ENCODE data around the gene SCGB1A1.
"Not testable (repeated sequence)": the region's sequence is repeated elsewhere in the genome, so short reads cannot be mapped to it uniquely, and the experiment has no call there.

Gene SCGB1A1, protein sequence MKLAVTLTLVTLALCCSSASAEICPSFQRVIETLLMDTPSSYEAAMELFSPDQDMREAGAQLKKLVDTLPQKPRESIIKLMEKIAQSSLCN

DNA sequence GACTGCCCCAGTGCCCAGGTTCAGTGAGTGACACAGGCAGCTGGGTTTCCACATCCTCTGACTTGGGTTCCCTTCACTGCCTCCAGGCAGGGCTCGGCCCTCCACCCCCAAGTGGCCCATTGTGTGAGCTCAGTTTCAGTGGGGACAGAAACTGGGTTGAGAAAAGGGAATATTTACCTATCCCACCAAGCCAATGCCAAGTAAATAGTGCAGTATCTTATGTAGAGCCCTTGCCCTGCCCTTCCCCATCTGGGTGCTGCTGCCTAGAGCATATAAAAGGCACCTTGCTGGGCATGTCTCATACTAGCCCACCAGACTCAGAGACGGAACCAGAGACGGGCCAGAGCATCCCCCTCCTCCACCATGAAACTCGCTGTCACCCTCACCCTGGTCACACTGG is at the start of gene SCGB1A1:
TSS of gene SCGB1A1 (plus strand) at position 301 of the 400 bp plus-strand sequence. CDS start at position 364, 63 bp downstream.
- ATAC-seq (replicated peaks) (no peak), DNase-seq (no peak)
- Mint-ChIP-seq H3K27me3 (peaks cover 7 to 25% of the 10 kb centered on the region in 2 donors), H3K4me3 (no peak within 1 kb of the TSS), H3K27ac (no peak within 1 kb of the TSS), H3K4me1 (peaks cover 0 to 6% of the 10 kb centered on the region in 2 donors), H3K9me3 (no peaks in the 10 kb centered on the region), H3K36me3 (no peaks in the 10 kb centered on the region)

DNA sequence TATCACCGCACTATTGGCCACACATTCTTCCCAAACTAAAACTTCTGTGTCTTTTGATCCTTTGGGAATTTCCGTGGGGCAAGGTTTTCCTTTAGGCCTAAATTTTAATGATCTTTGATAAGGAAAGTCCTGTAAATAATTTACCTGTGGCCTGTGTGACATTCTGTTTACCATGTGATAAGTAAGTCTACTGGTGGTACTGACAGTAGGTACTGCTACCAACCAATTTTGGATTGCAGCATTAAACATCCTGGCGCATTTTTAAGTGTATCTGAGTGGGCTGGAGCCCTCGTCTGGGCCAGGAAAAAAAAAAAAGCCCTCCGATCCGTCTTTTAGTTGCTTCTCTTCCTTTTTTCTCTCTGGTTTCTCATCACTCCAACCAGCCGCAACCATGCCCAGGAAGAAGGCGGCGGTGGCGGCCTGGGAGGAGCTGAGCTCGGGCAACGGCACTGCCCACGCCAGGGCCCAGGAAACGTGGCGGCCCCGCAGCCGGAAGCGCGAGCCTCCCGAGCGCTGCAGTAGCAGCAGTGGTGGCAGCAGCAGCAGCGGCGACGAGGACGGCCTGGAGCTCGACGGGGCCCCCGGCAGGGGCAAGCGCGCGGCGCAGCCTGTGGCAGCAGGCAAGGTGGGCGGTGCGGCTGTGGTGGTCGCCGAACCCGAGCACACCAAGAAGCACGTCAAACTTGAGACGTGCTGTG is 47.9 kb upstream of the SCGB1A1 start:
- peaks cover 2 to 11% of the 10 kb centered on the region in 2 donors for H3K4me1 Mint-ChIP-seq
- H3K4me3 Mint-ChIP-seq, result peak overlapping the region; percentile 82 to 87
- H3K36me3 Mint-ChIP-seq, result no peaks in the 10 kb centered on the region
- no peaks in the 10 kb centered on the region for H3K27me3 Mint-ChIP-seq
- peak; percentile 23 for DNase-seq
- ATAC-seq (replicated peaks), result peak; percentile 88
- H3K27ac Mint-ChIP-seq, result peak overlapping the region; percentile 88
- H3K9me3 Mint-ChIP-seq, result no peaks in the 10 kb centered on the region

DNA sequence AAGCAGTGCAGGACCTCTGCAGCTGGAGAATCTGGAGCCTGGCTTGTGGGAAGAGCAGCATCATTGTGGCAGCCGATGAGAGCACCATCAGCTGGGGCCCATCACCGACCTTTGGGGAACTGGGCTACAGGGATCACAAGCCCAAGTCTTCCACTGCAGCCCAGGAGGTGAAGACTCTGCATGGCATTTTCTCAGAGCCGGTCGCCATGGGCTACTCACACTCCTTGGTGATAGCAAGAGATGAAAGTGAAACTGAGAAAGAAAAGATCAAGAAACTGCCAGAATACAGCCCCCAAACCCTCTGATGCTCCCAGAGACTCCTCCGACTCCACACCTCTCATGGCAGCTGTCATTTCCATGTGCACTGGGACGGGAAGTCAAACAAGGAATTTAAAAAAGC is 46.0 kb upstream of the SCGB1A1 start:
- DNase-seq (no peak), ATAC-seq (replicated peaks) (no peak)
- no peaks in the 10 kb centered on the region for H3K9me3 Mint-ChIP-seq
- H3K27me3 Mint-ChIP-seq, result no peaks in the 10 kb centered on the region
- H3K4me3 Mint-ChIP-seq, result no peak overlapping the region
- no peaks in the 10 kb centered on the region for H3K36me3 Mint-ChIP-seq
- no peak overlapping the region for H3K27ac Mint-ChIP-seq
- peaks cover 2 to 11% of the 10 kb centered on the region in 2 donors for H3K4me1 Mint-ChIP-seq

DNA sequence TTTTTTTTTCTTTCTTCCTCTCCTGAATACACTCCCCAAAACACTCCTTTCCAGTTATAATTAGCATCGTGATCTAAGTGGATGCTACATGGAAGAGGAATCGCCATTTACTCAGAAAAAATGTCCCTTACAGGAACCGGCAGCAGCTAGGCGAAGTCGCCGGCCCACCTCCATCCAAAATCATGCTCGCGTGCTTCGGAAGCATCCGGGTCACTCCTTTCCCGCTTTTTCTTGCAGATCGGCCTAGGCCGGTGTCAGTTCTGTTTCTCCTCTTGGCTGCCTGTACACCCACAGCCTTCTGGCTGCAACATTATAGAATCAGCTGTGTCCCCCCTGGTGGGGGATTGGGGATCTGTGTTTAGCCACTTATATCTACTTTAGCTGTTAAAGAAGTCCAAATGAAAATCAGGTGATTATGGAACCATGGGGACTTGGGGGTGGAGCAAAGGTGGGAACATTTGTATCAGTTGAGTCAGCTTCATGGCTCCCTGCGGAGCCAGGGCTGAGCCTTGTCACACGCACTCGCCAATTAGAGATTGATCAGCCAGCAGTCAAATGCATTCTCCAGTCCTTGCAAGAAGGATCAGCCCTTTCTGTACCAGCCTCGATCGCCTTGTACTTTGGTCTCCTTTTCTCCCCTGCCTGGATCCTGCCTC is 45.2 kb upstream of the SCGB1A1 start:
- H3K4me1 Mint-ChIP-seq, result peaks cover 2 to 5% of the 10 kb centered on the region in 2 donors
- ATAC-seq (replicated peaks) (no peak), DNase-seq (no peak)
- H3K9me3 Mint-ChIP-seq, result no peaks in the 10 kb centered on the region
- H3K27me3 Mint-ChIP-seq, result no peaks in the 10 kb centered on the region
- no peak overlapping the region for H3K4me3 Mint-ChIP-seq
- H3K27ac Mint-ChIP-seq, result no peak overlapping the region
- no peaks in the 10 kb centered on the region for H3K36me3 Mint-ChIP-seq

DNA sequence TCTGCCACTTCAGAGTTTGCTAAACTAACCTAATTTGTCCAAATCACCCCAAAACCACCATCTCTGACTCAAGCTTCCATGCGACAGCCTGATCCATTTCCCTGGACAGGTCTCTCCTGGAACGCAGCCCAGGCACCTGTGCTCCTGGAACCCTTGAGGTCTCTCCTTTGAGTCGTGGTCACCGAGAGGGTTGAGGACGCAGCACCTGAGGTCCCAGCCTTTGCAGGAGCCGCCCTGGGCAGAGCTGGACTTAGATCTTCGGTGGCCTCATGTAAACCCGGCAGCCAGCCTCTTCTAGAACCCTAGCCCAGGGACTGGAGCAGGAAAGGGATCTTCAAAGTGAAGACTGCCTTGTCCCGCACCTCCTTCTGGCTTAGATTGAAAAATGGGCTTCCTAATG is 44.0 kb upstream of the SCGB1A1 start:
- peaks cover 2 to 5% of the 10 kb centered on the region in 2 donors for H3K4me1 Mint-ChIP-seq
- ATAC-seq (replicated peaks), result no peak
- no peaks in the 10 kb centered on the region for H3K9me3 Mint-ChIP-seq
- no peak overlapping the region for H3K4me3 Mint-ChIP-seq
- no peaks in the 10 kb centered on the region for H3K27me3 Mint-ChIP-seq
- no peak for DNase-seq
- no peaks in the 10 kb centered on the region for H3K36me3 Mint-ChIP-seq
- H3K27ac Mint-ChIP-seq, result no peak overlapping the region

DNA sequence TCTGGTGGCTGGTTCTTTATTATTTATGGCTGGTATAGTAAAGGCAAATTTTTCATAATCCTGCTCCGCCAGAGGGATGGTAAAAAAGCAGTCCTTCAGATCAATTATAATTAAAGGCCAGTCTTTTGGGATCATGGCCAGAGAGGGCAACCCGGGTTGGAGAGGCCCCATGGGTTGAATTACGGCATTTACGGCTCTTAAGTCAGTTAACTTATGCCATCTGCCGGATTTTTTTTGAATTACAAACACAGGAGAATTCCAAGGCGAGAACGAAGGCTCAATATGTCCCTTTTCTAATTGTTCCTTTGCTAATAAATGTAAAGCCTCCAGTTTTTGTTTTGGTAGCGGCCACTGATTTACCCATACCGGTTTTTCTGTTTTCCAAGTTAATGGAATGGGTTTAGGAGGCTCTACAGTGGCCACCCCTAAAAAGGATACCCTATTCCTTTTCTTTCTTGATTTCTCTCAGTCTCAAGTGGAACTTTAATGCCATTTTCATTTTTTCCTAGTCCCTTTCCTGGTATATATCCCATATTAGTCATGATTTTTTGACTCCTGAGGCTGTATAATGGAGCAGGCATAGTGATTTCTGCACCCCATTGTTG is 40.3 kb upstream of the SCGB1A1 start:
- H3K9me3 Mint-ChIP-seq; H3K4me1 Mint-ChIP-seq; ATAC-seq (replicated peaks); H3K27me3 Mint-ChIP-seq; H3K4me3 Mint-ChIP-seq; H3K27ac Mint-ChIP-seq; DNase-seq; H3K36me3 Mint-ChIP-seq: not testable (repeated sequence)

DNA sequence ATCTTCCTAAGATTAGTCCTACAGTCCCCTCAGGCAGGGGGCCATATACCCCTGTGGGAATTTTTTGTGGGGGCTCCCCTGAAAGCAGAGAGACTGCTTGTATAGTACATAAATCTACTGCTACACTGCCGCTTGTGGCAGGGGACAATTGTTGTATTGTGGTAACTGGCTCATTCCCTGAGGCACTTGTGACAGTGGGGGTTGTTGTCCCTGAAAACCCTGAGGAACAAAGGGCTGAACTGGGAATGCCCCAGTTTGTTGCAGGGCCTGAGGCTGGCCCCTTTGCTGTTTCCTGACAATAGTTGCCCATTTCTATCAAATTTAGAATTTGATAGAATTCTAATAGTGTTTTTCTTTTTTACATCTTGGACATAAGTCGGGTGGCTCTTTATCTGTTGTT is 39.2 kb upstream of the SCGB1A1 start:
- not testable (repeated sequence) for H3K4me1 Mint-ChIP-seq; H3K27ac Mint-ChIP-seq; H3K27me3 Mint-ChIP-seq; H3K4me3 Mint-ChIP-seq; ATAC-seq (replicated peaks); DNase-seq; H3K36me3 Mint-ChIP-seq; H3K9me3 Mint-ChIP-seq

DNA sequence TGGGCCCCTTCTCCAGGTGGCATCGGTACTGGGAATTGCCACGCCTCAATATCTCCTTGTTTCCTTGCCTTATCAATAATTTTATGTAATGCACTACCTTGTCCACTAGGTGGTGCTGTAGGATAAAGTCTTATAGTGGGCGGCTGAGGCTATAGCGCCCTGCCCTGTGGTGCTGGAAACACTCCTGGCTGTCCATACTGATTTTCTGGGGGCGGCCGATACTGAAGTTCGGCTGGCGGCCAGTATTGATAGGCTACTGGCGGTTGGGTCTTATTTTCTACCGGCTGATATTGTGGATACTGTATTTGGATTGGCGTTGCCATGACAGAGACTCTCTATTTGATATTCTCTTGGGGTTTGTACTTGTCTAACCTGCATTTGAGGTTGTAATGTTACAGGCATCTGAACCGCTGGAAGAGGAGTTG is 38.0 kb upstream of the SCGB1A1 start:
- Mint-ChIP-seq H3K27ac (peak overlapping the region; percentile 27), H3K4me3 (peak overlapping the region in 1 of 2 donors; percentile 35)
- H3K4me1 Mint-ChIP-seq, H3K27me3 Mint-ChIP-seq, H3K9me3 Mint-ChIP-seq, H3K36me3 Mint-ChIP-seq: not testable (repeated sequence)
- DNase-seq (peak; percentile 32), ATAC-seq (replicated peaks) (peak; percentile 79 to 83)

DNA sequence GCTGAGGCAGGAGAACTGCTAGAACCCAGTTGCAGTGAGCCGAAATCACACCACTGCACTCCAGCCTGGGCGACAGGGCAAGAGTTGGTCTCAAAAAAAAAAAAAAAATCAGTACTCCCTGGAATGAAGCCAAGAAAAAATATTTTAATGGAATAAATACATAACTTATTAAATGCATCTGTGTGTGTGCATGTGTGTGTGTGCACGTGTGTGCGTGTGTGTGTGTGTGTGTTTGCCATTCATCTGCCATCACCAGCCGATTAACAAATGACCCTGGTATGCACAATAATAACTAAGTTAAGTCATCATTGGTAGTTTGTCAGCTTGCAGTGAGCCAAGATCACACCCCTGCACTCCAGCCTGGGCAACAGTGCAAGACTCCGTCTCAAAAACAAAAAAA is 35.0 kb upstream of the SCGB1A1 start:
- Mint-ChIP-seq H3K27ac (no peak overlapping the region), H3K4me1 (peaks cover 5 to 8% of the 10 kb centered on the region in 2 donors), H3K27me3 (no peaks in the 10 kb centered on the region), H3K36me3 (no peaks in the 10 kb centered on the region), H3K9me3 (no peaks in the 10 kb centered on the region), H3K4me3 (no peak overlapping the region)
- ATAC-seq (replicated peaks) (no peak), DNase-seq (no peak)

DNA sequence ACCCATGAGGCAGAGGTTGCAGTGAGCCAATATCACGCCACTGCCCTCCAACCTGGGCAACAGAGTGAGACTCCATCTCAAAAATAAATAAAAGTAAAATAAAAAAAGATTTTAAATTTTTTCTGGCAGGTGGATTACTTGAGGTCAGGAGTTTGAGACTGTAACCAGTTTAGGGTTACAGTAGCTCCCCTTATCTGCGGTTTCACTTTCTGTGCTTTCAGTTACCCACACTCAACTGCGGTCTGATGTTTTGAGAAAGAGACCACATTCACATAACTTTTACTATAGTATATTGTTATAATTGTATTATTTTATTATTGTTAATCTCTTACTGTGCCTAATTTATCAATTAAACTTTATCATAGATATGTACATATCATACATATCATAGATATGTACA is 32.8 kb upstream of the SCGB1A1 start:
- not testable (repeated sequence) for H3K27ac Mint-ChIP-seq; H3K9me3 Mint-ChIP-seq; H3K4me1 Mint-ChIP-seq; H3K4me3 Mint-ChIP-seq; H3K36me3 Mint-ChIP-seq; ATAC-seq (replicated peaks); H3K27me3 Mint-ChIP-seq; DNase-seq

DNA sequence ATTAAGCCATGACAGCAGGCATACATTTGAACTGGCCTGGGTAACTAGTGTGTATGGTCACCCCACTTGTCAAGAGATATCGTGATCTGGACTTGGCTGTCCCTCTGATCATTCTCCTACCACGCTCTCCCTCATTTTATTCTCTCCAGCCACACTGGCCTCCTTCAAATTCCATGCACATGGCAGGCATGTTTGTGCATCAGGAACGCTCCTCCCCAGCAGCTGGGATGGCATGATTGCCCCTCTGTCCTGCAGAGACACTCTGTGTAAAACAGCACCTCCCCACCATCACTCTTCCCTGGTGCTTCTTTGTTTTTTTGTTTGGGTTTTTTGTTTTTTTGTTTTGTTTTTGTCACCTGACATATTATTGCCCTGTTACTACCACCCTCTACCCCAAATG is 31.5 kb upstream of the SCGB1A1 start:
- H3K27ac Mint-ChIP-seq, result no peak overlapping the region

DNA sequence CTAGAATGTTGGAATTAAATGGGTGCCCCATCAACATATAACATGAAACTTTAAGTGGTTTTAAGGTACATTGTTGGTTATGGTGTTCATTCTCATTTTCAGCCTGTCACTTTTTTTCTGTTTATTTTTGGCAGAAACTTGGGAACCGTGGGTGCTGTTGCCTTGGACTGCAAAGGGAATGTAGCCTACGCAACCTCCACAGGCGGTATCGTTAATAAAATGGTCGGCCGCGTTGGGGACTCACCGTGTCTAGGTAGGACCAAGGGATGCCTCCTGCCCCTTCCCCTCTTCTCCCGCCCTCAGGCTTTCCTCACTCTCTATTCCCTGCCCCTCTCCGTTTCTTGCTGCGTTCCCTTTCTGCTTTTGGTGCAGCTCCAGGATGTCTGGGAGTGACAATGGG is 29.8 kb upstream of the SCGB1A1 start:
- no peaks in the 10 kb centered on the region for H3K27me3 Mint-ChIP-seq
- H3K4me1 Mint-ChIP-seq, result no peaks in the 10 kb centered on the region
- no peak for DNase-seq
- H3K36me3 Mint-ChIP-seq, result no peaks in the 10 kb centered on the region
- no peak overlapping the region for H3K27ac Mint-ChIP-seq
- ATAC-seq (replicated peaks), result no peak
- no peaks in the 10 kb centered on the region for H3K9me3 Mint-ChIP-seq
- H3K4me3 Mint-ChIP-seq, result no peak overlapping the region

More for the DNA sequence above, 31.5 kb upstream of the SCGB1A1 start:
- no peak for DNase-seq
- no peak for ATAC-seq (replicated peaks)
- Mint-ChIP-seq H3K9me3 (no peaks in the 10 kb centered on the region), H3K27me3 (no peaks in the 10 kb centered on the region), H3K36me3 (no peaks in the 10 kb centered on the region), H3K4me3 (no peak overlapping the region), H3K4me1 (no peaks in the 10 kb centered on the region)

DNA sequence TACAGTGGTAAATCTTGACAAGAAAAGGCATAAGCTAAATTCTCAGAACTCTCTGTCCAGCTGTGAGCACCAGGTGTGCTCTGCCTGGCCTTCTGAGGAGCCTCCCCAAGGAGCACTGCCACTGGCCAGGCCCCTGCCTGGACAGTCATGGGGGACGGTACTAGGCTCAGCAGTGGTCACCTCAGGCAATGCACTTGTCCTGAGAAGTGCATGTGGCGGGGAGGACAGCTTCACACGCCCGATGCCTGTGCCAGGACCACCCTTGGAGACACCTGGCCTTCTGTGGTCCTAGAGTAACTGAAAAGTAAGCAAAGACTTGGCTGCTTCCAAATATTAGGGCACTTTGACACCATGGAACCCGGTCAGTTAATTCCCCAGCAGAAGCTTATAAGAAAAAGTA is 28.6 kb upstream of the SCGB1A1 start:
- no peak overlapping the region for H3K27ac Mint-ChIP-seq
- no peak for DNase-seq
- no peaks in the 10 kb centered on the region for H3K9me3 Mint-ChIP-seq
- peaks cover 2 to 8% of the 10 kb centered on the region in 2 donors for H3K4me1 Mint-ChIP-seq
- no peaks in the 10 kb centered on the region for H3K36me3 Mint-ChIP-seq
- ATAC-seq (replicated peaks), result no peak
- no peak overlapping the region for H3K4me3 Mint-ChIP-seq
- no peaks in the 10 kb centered on the region for H3K27me3 Mint-ChIP-seq

DNA sequence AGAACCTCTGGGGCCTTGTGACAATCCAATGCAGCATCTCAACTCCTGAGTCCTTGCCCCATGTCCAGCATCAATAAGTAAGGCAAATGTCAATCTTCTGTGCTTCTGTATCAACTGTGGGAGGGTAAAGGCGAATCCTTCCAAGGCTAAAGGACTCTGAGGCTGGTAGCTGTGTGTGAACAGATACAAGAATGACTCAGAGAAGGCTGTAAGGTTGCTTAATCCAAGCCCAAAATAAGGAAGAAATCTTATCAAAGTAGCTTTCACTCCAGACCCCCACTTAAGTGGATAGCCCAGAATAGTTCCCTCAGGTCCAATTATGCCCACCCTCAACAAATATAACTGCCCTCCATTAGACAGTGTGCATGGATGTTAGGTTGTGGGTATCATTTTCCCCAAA is 28.1 kb upstream of the SCGB1A1 start:
- DNase-seq, result no peak
- Mint-ChIP-seq H3K27ac (no peak overlapping the region), H3K9me3 (no peaks in the 10 kb centered on the region)

More for the DNA sequence above, 28.1 kb upstream of the SCGB1A1 start:
- no peaks in the 10 kb centered on the region for H3K27me3 Mint-ChIP-seq
- no peak overlapping the region for H3K4me3 Mint-ChIP-seq
- H3K4me1 Mint-ChIP-seq, result peaks cover 2 to 8% of the 10 kb centered on the region in 2 donors
- no peak for ATAC-seq (replicated peaks)
- H3K36me3 Mint-ChIP-seq, result no peaks in the 10 kb centered on the region

Data from stimulated activated naive B cell treated with anti-CD40 and anti-IgM and Interleukin-4, amounts not matched to agents 10 μg/mL and 1 μg/mL and 100 μg/mL, for 72 hours (primary cell).